Small intestine (tissue), 7 donors: ENCODE measurements around the gene ABCA4. TPM values are rescaled to one million over a fixed set of nuclear protein-coding genes. Genes with fewer than 3 reads are reported as not detected.

Source experiments
- DNase-seq, 2 donors: peaks; one replicate each; pipeline versions ENCODE4 v3.0.0 to v3.0.0-alpha.2; 2013
- FAIRE-seq: peaks from 2 replicates; lab custom pipeline; 2012; peaks lifted over from hg19 to GRCh38; lab: Jason Lieb, UNC
- H3K27ac ChIP-seq, 3 donors: one replicate each; pipeline ENCODE4 v1.5.1; 2013; ENCODE audit warnings: low read length in 2 of 3, mild to moderate bottlenecking in 2 of 3, control low read depth in 1 of 3, inconsistent platforms in 1 of 3, low read depth in 1 of 3, moderate library complexity in 1 of 3
- H3K27me3 ChIP-seq, 3 donors: one replicate each; pipeline ENCODE4 v1.6.1; 2013; ENCODE audit warnings: low read length in 3 of 3, inconsistent platforms in 1 of 3; ENCODE audit not compliant: control insufficient read depth in 3 of 3, insufficient read depth in 3 of 3
- H3K36me3 ChIP-seq, 3 donors: one replicate each; pipeline ENCODE4 v1.6.1; 2013; ENCODE audit warnings: low read length in 3 of 3, inconsistent platforms in 1 of 3, low read depth in 1 of 3, mild to moderate bottlenecking in 1 of 3, moderate library complexity in 1 of 3; ENCODE audit not compliant: control insufficient read depth in 3 of 3, insufficient read depth in 2 of 3
- H3K4me1 ChIP-seq, 3 donors: one replicate each; pipeline ENCODE4 v1.6.1; 2013; ENCODE audit warnings: low read length in 2 of 3, inconsistent platforms in 1 of 3, low read depth in 1 of 3, mild to moderate bottlenecking in 1 of 3, moderate library complexity in 1 of 3; ENCODE audit not compliant: control insufficient read depth in 3 of 3, insufficient read depth in 2 of 3
- H3K4me3 ChIP-seq, 3 donors: one replicate each; pipeline ENCODE4 v1.5.1; 2013; ENCODE audit warnings: low read length in 3 of 3, control low read depth in 1 of 3, inconsistent platforms in 1 of 3, low read depth in 1 of 3, mild to moderate bottlenecking in 1 of 3, moderate library complexity in 1 of 3
- H3K9me3 ChIP-seq, 2 donors: one replicate each; pipeline ENCODE4 v1.6.1; 2013; ENCODE audit warnings: low read depth in 1 of 2, low read length in 1 of 2; ENCODE audit not compliant: control insufficient read depth in 2 of 2, insufficient read depth in 1 of 2
- WGBS, 3 donors: extraction: QIAGEN DNeasy Blood & Tissue Kit; methylation state at CpG; one replicate each; pipeline ENCODE4 v1.1.7; 2013; 5-methylcytosine and 5-hydroxymethylcytosine counted together
- polyA plus RNA-seq, 4 donors: library from polyadenylated mRNA; stranded (reverse) in 3 of 4; unstranded in 1 of 4; fragments of 200-250 nt in 3 of 4; fragments of 120-200 nt in 1 of 4; gene quantifications; one replicate each; pipeline versions ENCODE4 v1.2.1 to v1.2.3, GENCODE V29; 2013
- donor health status: healthy with polysubstance abuse.
- donor health status: control.
- donor health status: control.
- donor health status: Bipolar disorder and iron deficiency.
- donor health status: healthy.

ABCA4 gene
- polyA plus RNA-seq, 4 donors = 2.4 to 4.3 (median 3.8) TPM

DNA sequence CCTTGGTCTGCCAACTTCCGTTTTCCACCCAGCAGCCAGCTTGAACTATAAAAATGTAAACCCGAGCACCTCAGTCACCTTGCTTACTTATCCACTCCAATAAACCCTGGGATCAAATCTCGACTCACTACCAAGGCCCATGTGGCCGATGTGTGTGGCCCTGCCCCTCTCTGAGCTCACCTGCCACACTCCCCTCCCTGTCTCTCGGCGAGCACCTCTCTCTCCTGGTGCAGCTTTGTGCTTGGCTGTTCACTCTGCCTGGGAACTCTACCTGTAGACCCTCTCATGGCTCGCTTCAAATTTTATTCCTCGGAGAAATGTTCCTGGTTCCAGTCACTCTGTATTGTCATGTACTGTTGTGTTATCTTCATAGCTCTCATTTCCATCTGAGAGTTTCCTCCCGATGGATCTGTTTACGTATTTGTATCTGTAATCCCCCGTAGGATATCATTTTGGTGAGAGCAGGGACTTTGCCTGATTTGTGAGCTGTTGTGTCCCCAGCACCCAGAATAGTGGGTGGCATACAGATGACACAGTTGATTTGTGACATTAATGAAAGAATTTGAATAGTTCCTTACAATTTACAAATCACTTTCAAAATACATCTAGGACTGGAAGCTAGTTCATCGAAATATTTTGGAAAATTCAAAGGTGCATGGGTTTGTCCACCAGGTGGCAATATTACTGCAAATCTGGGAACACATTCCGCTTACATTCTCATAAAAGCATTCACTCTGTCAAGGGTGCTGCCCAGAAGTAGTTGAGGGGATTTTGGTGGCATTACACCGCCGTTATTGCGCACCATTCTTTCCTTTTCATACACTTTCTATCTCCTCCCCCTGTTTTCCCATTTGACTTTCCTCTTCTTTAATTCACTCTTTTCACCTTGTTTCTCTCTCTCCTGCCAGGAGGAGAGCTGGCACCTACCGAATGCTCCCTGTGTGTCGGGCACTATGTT is 95.3 kb downstream of the ABCA4 start:
- no peak overlapping the region for H3K4me3 ChIP-seq
- FAIRE-seq = no peak

DNA sequence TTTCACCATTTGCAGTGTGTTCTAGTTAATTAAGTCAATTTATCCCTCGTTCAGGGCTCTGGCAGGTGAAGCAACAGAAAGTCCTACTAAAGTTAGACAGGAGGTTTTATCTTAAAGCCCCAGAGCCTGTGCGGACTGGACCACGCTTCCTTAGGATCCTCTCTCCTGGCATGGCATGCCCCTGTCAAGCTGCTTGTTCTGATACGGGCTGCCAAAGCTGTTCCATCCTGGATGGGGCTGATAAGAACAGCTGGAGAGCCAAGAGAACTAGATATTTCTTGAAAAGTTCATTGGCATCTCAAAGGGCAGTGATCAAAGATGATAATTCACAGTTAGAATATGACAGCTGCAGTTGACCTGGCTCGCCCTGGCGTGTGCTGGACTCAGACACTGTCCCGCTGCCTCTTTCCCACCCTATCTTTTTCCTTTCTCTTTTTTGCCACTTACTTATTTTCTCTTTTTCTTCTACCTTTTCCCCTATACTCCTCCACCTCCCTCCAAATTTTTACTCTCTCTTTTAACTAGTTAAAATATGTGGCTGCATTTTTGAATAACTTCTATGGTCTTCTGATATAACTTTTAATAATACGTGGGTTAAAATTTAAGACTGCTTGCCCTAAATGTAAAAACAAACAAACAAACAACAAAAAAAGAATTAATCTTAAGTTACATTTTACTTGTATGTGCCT is 96.7 kb downstream of the ABCA4 start:
- H3K36me3 ChIP-seq = peaks cover 0 to 2% (median 0%) of the 10 kb centered on the region in 3 donors
- DNase-seq (no peak), FAIRE-seq (no peak)
- no peak overlapping the region for H3K27ac ChIP-seq
- peaks cover 0 to 4% (median 0%) of the 10 kb centered on the region in 3 donors for H3K27me3 ChIP-seq
- no peaks in the 10 kb centered on the region for H3K9me3 ChIP-seq
- H3K4me1 ChIP-seq = peaks cover 0 to 25% (median 0%) of the 10 kb centered on the region in 3 donors
- H3K4me3 ChIP-seq = no peak overlapping the region
- 77 to 86% (median 78%) methylated on average over 8 of the region's 8 CpGs for WGBS, 3 donors

More for the DNA sequence above, 95.3 kb downstream of the ABCA4 start:
- H3K9me3 ChIP-seq = no peaks in the 10 kb centered on the region
- no peaks in the 10 kb centered on the region for H3K36me3 ChIP-seq
- peaks cover 0 to 4% (median 0%) of the 10 kb centered on the region in 3 donors for H3K27me3 ChIP-seq
- no peak overlapping the region for H3K27ac ChIP-seq
- peak; percentile 49 to 64 for DNase-seq
- WGBS, 3 donors = 40 to 61% (median 48%) methylated on average over 18 of the region's 18 CpGs
- H3K4me1 ChIP-seq = peaks cover 0 to 19% (median 0%) of the 10 kb centered on the region in 3 donors

DNA sequence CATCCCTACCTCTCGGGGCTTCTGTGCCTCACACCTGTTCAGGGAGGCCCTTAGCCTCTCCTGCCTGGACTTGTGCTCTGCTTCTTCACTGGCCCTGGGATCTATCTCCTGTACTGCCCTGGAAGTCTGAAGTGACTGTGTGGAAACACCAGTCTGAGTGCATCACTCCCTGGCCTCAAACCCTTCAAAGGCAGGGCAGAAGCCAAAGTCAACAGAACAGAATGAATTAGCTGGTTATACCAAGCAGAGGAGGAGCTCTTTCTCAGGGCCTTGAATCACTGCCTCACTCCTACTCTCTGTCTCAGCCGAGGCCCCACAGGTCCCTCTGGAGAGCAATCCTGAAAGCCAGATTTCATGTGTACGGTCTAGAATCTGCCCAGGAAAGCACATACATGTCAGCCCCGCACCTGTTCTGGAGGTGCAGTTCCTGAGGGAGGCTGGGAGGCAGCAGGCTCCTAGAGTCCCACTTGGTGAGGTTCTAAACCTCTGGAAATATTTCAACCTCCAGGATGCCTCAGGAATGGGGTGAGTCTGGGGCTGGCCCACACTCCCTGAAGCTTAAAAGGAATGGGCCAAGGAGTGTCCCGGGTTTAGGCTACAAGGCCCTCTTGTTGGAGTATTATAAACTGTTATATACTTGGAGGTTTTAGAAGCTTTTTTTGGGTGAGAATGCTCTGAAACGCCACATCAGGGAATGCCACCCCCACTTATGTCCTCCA is 98.3 kb downstream of the ABCA4 start:
- DNase-seq (peak in 1 of 2 donors; percentile 51), FAIRE-seq (no peak)
- no peak overlapping the region for H3K4me3 ChIP-seq
- no peak overlapping the region for H3K27ac ChIP-seq
- H3K27me3 ChIP-seq = peaks cover 0 to 4% (median 0%) of the 10 kb centered on the region in 3 donors
- H3K9me3 ChIP-seq = no peaks in the 10 kb centered on the region
- H3K4me1 ChIP-seq = peaks cover 0 to 25% (median 0%) of the 10 kb centered on the region in 3 donors
- WGBS, 3 donors = 82 to 86% (median 85%) methylated on average over 6 of the region's 6 CpGs
- H3K36me3 ChIP-seq = peaks cover 0 to 2% (median 0%) of the 10 kb centered on the region in 3 donors

DNA sequence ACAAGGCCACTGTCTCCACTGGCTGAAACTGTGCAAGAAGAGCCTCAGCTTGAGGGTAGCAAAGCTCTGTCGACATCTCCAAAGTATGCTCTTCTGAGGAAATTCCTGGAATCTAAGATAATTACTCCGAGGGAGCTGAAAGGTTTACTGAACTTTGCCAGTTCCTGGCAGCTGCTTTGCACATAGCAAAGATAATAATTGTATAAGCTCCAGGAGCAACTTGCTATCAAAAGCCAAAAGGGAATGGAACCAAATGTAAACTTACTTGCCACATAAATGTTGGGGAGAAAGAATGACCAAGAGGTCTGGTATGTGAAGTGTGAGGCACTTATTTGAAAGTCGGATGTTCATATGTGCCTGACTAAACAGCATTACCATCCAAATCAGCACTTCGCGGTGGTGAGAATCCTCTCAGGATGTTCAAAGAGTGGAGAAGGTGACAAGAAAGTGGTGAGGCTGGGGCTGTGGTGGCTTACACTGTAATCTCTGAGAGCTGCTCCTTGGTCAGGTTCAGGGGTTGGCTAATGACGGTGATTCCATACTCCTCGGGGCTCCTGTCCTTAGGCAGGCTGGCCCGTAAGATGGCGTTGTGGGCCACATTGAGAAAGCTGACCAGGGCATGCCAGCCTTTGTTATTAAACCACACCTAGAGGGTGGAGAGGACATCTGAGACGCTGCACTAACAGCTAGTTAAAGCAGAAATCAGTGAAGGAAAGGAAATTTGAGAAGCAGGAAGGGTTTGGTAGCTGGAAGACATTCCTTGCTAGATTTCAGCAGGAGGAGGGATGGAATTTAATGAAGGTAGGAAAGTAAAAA is 100.0 kb downstream of the ABCA4 start:
- FAIRE-seq (no peak), DNase-seq (peak in 1 of 2 donors; percentile 59)
- Histone ChIP-seq H3K27ac (peak overlapping the region in 2 of 3 donors; percentile 24 to 68), H3K4me3 (no peak overlapping the region), H3K9me3 (no peaks in the 10 kb centered on the region), H3K4me1 (peaks cover 0 to 25% (median 0%) of the 10 kb centered on the region in 3 donors), H3K36me3 (peaks cover 0 to 2% (median 0%) of the 10 kb centered on the region in 3 donors), H3K27me3 (peaks cover 0 to 4% (median 0%) of the 10 kb centered on the region in 3 donors)
- 65 to 76% (median 70%) methylated on average over 10 of the region's 10 CpGs for WGBS, 3 donors

DNA sequence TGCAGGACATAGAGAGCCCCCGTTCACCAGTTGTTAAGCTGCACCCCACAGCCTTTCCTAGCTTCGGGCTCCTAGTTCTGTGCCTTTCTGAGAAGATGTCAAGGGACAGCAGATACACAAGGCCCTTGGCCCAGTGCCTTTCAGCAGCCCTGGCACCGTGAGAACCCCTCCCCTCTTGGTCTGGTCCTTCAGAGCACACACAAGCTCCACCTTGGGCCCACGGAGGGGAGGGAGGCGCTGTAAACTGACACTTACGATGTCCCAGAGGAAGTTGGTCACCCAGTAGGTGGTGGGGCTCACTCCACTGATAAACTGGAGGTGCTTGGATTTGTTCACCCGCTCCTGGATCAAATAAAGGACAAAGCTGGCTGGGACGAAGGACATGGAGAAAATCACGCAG is 101.6 kb downstream of the ABCA4 start:
- Histone ChIP-seq H3K4me3 (no peak overlapping the region), H3K9me3 (no peaks in the 10 kb centered on the region), H3K36me3 (peaks cover 0 to 2% (median 0%) of the 10 kb centered on the region in 3 donors), H3K27me3 (no peaks in the 10 kb centered on the region), H3K4me1 (peaks cover 0 to 25% (median 0%) of the 10 kb centered on the region in 3 donors), H3K27ac (no peak overlapping the region)
- no peak for FAIRE-seq
- 88 to 91% (median 88%) methylated on average over 9 of the region's 9 CpGs for WGBS, 3 donors
- DNase-seq = no peak

DNA sequence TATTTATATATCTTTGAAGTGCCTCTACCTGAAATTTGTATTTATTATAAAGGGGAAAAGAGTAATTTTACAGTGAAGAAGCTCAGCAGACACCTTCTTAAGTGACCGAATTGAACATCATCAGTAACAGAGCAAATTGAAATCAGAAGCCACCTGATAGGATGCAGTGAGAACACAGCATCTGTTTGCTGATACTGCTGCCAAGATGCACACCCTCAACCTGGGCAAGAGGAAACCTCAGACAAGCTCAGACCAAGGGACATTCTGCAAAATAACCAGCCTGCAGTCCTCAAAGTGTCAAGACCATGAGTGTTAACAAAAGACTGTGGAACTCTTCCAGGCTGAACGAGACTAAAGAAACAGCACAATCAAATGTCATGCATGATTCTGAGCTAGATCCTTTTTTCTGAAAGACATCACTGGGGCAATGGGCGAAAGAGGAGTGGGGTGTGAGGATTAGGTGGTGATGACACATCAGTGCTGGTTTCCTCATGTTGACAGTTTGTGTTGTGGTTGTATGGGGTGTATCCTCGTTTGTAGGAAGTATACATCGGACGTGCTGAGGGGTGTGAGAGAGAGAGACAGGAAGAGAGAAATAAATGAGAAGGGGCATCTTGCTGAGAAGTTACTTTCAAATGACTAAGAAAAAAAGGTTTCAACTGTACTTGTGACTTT is 103.7 kb downstream of the ABCA4 start:
- H3K9me3 ChIP-seq = no peaks in the 10 kb centered on the region
- H3K27me3 ChIP-seq = no peaks in the 10 kb centered on the region
- H3K4me1 ChIP-seq = peaks cover 0 to 39% (median 3%) of the 10 kb centered on the region in 3 donors
- DNase-seq (no peak), FAIRE-seq (no peak)
- H3K4me3 ChIP-seq = no peak overlapping the region
- H3K36me3 ChIP-seq = peaks cover 0 to 2% (median 0%) of the 10 kb centered on the region in 3 donors
- no peak overlapping the region for H3K27ac ChIP-seq
- WGBS, 3 donors = 59 to 84% (median 71%) methylated on average over 6 of the region's 6 CpGs

DNA sequence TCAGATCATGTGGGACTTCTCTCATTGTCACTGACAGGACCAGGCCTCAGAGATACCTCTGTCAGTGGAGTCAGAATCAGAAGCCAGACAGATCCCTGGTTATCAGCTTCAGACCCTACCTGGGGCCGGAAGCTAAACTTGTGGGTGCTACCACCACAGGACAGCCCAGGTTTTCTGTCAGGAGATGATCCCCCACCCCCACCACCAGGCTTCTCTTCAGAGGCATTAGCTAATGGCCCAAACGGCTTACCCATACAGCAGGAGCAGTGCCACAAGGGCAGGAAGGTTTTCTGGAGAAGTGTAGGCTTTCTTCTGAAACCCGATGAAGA is 105.5 kb downstream of the ABCA4 start:
- FAIRE-seq (no peak), DNase-seq (no peak)
- H3K27me3 ChIP-seq = no peaks in the 10 kb centered on the region
- peaks cover 0 to 1% (median 0%) of the 10 kb centered on the region in 3 donors for H3K36me3 ChIP-seq
- WGBS, 3 donors = 84 to 90% (median 85%) methylated on average over 3 of the region's 3 CpGs
- no peaks in the 10 kb centered on the region for H3K9me3 ChIP-seq
- H3K4me3 ChIP-seq = no peak overlapping the region
- H3K4me1 ChIP-seq = peaks cover 0 to 31% (median 3%) of the 10 kb centered on the region in 3 donors
- no peak overlapping the region for H3K27ac ChIP-seq
